ENCODE results near the gene RBPJ.

- TF ChIP-seq CTCF (IDR thresholded peaks at IDR 0.05; ENCODE audit: insufficient read depth, low read length, poor library complexity, severe bottlenecking) (no peak), EZH2phosphoT487 (conservative IDR thresholded peaks at IDR 0.05; ENCODE audit: low read length) (no peak)
These were observed 28.7 kb downstream of the RBPJ start for GRCh38 chr4:26349496-26349895.
